Lower lobe of right lung (tissue), 2 donors: ENCODE results near the gene ZNF837. TPM values are rescaled to one million over a fixed set of nuclear protein-coding genes. Genes with fewer than 3 reads are reported as not detected.

ENCODE experiments used
- ATAC-seq, 2 donors: fragments of 200-7000 bp; cut with Tn5 transposase; one replicate each; pipeline ENCODE4 v1.9.1; 2020 to 2022; ENCODE audit warnings: mild to moderate bottlenecking in 2 of 2, moderate library complexity in 2 of 2
- DNase-seq: peaks from one replicate; pipeline ENCODE4 v3.0.0-alpha.2; 2020
- H3K27ac ChIP-seq: fragments of 200-600 bp; one replicate; pipeline ENCODE4 v1.8.0; 2022
- H3K27me3 ChIP-seq: fragments of 200-600 bp; one replicate; pipeline ENCODE4 v1.8.0; 2022; ENCODE audit warnings: low read depth
- H3K36me3 ChIP-seq: fragments of 200-600 bp; one replicate; pipeline ENCODE4 v1.8.0; 2022; ENCODE audit warnings: mild to moderate bottlenecking
- H3K4me1 ChIP-seq: fragments of 200-600 bp; one replicate; pipeline ENCODE4 v1.8.0; 2022
- H3K4me3 ChIP-seq: fragments of 200-600 bp; one replicate; pipeline ENCODE4 v1.8.0; 2022; ENCODE audit warnings: mild to moderate bottlenecking
- H3K9me3 ChIP-seq: fragments of 200-600 bp; one replicate; pipeline ENCODE4 v1.8.0; 2022
- CTCF ChIP-seq: fragments of 200-600 bp; IDR thresholded peaks from one replicate; pipeline ENCODE4 v1.8.0; 2022; ENCODE audit warnings: antibody characterized with exemption, mild to moderate bottlenecking
- intact Hi-C: fragments of 100-400 bp; cut with DNase I; formaldehyde crosslinking; loops from one replicate; pipeline ENCODE4 v1.11.0; 2022
- total RNA-seq: library from RNA; stranded (reverse); fragmentation: NEBNext Ultra II Directional; extraction: Animal tissue kit (Norgen Biotek cat#: 25700); gene quantifications from one replicate; pipeline ENCODE4 v1.2.1, GENCODE V29; 2021
- donor health status: DM: no; HTN: yes; CAD: no; lungs with severe emphysema.

Gene ZNF837
- total RNA-seq, 1 donor from 2014 or later: 1.2 TPM

- DNase-seq: no peak
- Histone ChIP-seq H3K9me3 (no peaks in the 10 kb centered on the region), H3K4me3 (no peak overlapping the region), H3K4me1 (peaks cover 16% of the 10 kb centered on the region), H3K27ac (no peak overlapping the region), H3K27me3 (peaks cover 18% of the 10 kb centered on the region), H3K36me3 (peaks cover 22% of the 10 kb centered on the region)
- ATAC-seq: no peak
- intact Hi-C loops: no loop called here
- TF ChIP-seq CTCF: no peak
These were observed 17.3 kb upstream of the ZNF837 start for GRCh38 chr19:58398087-58398486.

- intact Hi-C loops: no loop called here
- peaks cover 16% of the 10 kb centered on the region for H3K4me1 ChIP-seq
- DNase-seq (no peak), ATAC-seq (no peak)
- H3K9me3 ChIP-seq: no peaks in the 10 kb centered on the region
- no peak overlapping the region for H3K4me3 ChIP-seq
- no peak for TF ChIP-seq CTCF
- H3K36me3 ChIP-seq: peaks cover 27% of the 10 kb centered on the region
- H3K27me3 ChIP-seq: peaks cover 18% of the 10 kb centered on the region
- no peak overlapping the region for H3K27ac ChIP-seq
These were observed 16.8 kb upstream of the ZNF837 start for GRCh38 chr19:58397533-58398037.

- H3K27me3 ChIP-seq: peaks cover 18% of the 10 kb centered on the region
- H3K4me1 ChIP-seq: peaks cover 12% of the 10 kb centered on the region
- ATAC-seq: no peak
- TF ChIP-seq CTCF: no peak
- H3K36me3 ChIP-seq: peaks cover 33% of the 10 kb centered on the region
- H3K4me3 ChIP-seq: no peak overlapping the region
- intact Hi-C loops: no loop called here
- H3K9me3 ChIP-seq: no peaks in the 10 kb centered on the region
- H3K27ac ChIP-seq: no peak overlapping the region
- no peak for DNase-seq
These were observed 16.1 kb upstream of the ZNF837 start for GRCh38 chr19:58396691-58397532.

- Histone ChIP-seq H3K27me3 (peaks cover 18% of the 10 kb centered on the region), H3K27ac (no peak overlapping the region), H3K4me1 (peaks cover 9% of the 10 kb centered on the region), H3K36me3 (peaks cover 41% of the 10 kb centered on the region), H3K9me3 (no peaks in the 10 kb centered on the region), H3K4me3 (peak overlapping the region; percentile 21)
- no peak for DNase-seq
- ATAC-seq: peak; percentile 2 to 19
- TF ChIP-seq CTCF: no peak
- intact Hi-C loops: no loop called here
These were observed 15.3 kb upstream of the ZNF837 start for GRCh38 chr19:58395979-58396627.

GRCh38 chr19:58395220-58395978, 14.6 kb upstream of the ZNF837 start, which contains the start of gene RNF225:
RNF225 (plus strand) TSS chr19:58395656; CDS start chr19:58396090, 434 bp downstream.
- ATAC-seq: peak; percentile 59 to 63
- no peak within 1 kb of the TSS for H3K27ac ChIP-seq
- peak within 1 kb of the TSS; percentile 21 for H3K4me3 ChIP-seq
- peaks cover 18% of the 10 kb centered on the region for H3K27me3 ChIP-seq
- H3K9me3 ChIP-seq: no peaks in the 10 kb centered on the region
- no peak for DNase-seq
- intact Hi-C loops: no loop called here
- TF ChIP-seq CTCF: no peak
- peaks cover 7% of the 10 kb centered on the region for H3K4me1 ChIP-seq
- peaks cover 48% of the 10 kb centered on the region for H3K36me3 ChIP-seq
